Measurements from ENCODE around the gene ARHGAP23.
"Not testable (repeated sequence)": the region's sequence is repeated elsewhere in the genome, so short reads cannot be mapped to it uniquely, and the experiment has no call there.

Gene ARHGAP23

GRCh38 chr17:38465391-38466345 lies 37.4 kb downstream of the ARHGAP23 start:
- Histone ChIP-seq H3K4me1 (no peaks in the 10 kb centered on the region), H3K36me3 (replicated peaks) (no peaks in the 10 kb centered on the region), H3K9me3 (no peaks in the 10 kb centered on the region), H3K4me3 (no peak overlapping the region), H3K27me3 (ENCODE audit: low read depth) (no peaks in the 10 kb centered on the region)
- DNase-seq (ENCODE audit: low spot score in 2 of 2), result no peak
- in situ Hi-C loops (cut with MboI; ENCODE audit: low sequenced_read_pairs), result no loop called here

DNA sequence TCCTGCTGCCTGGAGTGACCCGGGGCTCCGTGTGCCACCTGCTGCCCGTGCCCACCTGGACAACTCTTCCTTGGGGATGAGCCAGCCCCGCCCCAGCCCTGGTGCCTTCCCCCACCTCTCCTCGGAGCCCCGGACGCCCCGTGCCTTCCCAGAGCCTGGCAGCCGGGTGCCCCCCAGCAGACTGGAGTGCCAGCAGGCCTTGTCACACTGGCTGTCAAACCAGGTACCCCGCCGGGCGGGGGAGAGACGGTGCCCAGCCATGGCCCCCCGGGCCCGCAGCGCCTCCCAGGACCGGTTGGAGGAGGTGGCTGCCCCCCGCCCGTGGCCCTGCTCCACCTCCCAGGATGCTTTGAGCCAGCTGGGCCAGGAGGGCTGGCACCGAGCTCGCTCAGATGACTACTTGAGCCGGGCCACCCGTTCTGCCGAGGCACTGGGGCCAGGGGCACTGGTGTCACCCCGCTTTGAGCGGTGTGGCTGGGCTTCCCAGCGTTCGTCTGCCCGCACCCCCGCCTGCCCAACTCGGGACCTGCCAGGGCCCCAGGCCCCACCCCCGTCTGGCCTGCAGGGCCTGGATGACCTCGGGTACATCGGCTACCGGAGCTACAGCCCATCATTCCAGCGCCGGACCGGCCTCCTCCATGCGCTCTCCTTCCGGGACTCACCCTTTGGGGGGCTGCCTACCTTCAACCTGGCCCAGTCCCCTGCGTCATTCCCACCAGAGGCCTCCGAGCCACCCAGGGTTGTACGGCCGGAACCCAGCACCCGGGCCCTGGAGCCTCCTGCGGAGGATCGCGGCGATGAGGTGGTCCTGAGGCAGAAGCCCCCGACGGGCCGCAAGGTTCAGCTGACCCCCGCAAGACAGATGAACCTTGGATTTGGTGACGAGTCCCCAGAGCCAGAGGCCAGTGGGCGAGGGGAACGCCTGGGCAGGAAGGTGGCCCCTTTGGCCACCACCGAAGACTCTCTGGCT lies 38.4 kb downstream of the ARHGAP23 start:
- H3K36me3 ChIP-seq (replicated peaks), result no peaks in the 10 kb centered on the region
- no peaks in the 10 kb centered on the region for H3K4me1 ChIP-seq
- no peaks in the 10 kb centered on the region for H3K27me3 ChIP-seq (ENCODE audit: low read depth)
- H3K9me3 ChIP-seq, result no peaks in the 10 kb centered on the region
- in situ Hi-C loops (cut with MboI; ENCODE audit: low sequenced_read_pairs), result no loop called here
- no peak for DNase-seq (ENCODE audit: low spot score in 2 of 2)
- no peak overlapping the region for H3K4me3 ChIP-seq

- H3K4me3 ChIP-seq, result no peak overlapping the region
- no peaks in the 10 kb centered on the region for H3K36me3 ChIP-seq (replicated peaks)
- no peaks in the 10 kb centered on the region for H3K9me3 ChIP-seq
- in situ Hi-C loops (cut with MboI; ENCODE audit: low sequenced_read_pairs), result no loop called here
- H3K27me3 ChIP-seq (ENCODE audit: low read depth), result no peaks in the 10 kb centered on the region
- H3K4me1 ChIP-seq, result no peaks in the 10 kb centered on the region
- DNase-seq (ENCODE audit: low spot score in 2 of 2), result no peak
Measured at GRCh38 chr17:38467491-38467890, 39.2 kb downstream of the ARHGAP23 start.

GRCh38 chr17:38469875-38470274 lies 41.6 kb downstream of the ARHGAP23 start:
- in situ Hi-C loops (cut with MboI; ENCODE audit: low sequenced_read_pairs), result no loop called here
- H3K9me3 ChIP-seq, result no peaks in the 10 kb centered on the region
- DNase-seq (ENCODE audit: low spot score in 2 of 2), result no peak
- H3K4me1 ChIP-seq, result no peaks in the 10 kb centered on the region
- H3K27me3 ChIP-seq (ENCODE audit: low read depth), result no peaks in the 10 kb centered on the region
- H3K36me3 ChIP-seq (replicated peaks), result no peaks in the 10 kb centered on the region
- no peak overlapping the region for H3K4me3 ChIP-seq

DNA sequence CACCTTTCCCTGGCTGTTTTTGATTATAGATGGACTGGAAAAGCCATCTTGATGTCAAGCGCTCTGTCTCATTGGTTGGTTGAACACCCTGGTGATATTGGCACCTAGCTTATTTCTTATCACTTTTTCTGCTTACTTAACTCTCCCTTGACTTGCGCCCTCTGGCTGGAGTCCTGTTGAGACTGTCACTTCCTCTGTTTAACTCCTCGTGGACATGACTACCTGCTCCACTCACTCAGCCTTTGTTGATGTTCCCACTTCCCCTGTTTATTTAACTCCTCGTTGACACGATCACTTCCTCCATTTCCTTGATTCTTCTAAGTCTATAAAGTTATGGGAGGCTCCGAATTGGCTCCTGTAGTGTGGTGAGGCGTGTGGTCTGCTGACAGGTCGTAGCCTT lies 43.0 kb downstream of the ARHGAP23 start:
- H3K9me3 ChIP-seq; DNase-seq (ENCODE audit: low spot score in 2 of 2); H3K4me1 ChIP-seq; H3K27me3 ChIP-seq (ENCODE audit: low read depth); H3K36me3 ChIP-seq (replicated peaks); in situ Hi-C loops (cut with MboI; ENCODE audit: low sequenced_read_pairs); H3K4me3 ChIP-seq: not testable (repeated sequence)

GRCh38 chr17:38474666-38475065 lies 46.4 kb downstream of the ARHGAP23 start:
- H3K27me3 ChIP-seq (ENCODE audit: low read depth); H3K4me3 ChIP-seq; in situ Hi-C loops (cut with MboI; ENCODE audit: low sequenced_read_pairs); H3K9me3 ChIP-seq; H3K4me1 ChIP-seq; H3K36me3 ChIP-seq (replicated peaks): not testable (repeated sequence)
- DNase-seq (ENCODE audit: low spot score in 2 of 2), result peak; percentile 21 to 73

- no peak for DNase-seq (ENCODE audit: low spot score in 2 of 2)
- H3K36me3 ChIP-seq (replicated peaks), result no peaks in the 10 kb centered on the region
- H3K4me3 ChIP-seq, result no peak overlapping the region
- in situ Hi-C loops (cut with MboI; ENCODE audit: low sequenced_read_pairs), result no loop called here
- no peaks in the 10 kb centered on the region for H3K27me3 ChIP-seq (ENCODE audit: low read depth)
- no peaks in the 10 kb centered on the region for H3K4me1 ChIP-seq
- no peaks in the 10 kb centered on the region for H3K9me3 ChIP-seq
Measured at GRCh38 chr17:38476549-38476948, 48.3 kb downstream of the ARHGAP23 start.

GRCh38 chr17:38477417-38477816 lies 49.2 kb downstream of the ARHGAP23 start:
- H3K4me3 ChIP-seq; H3K27me3 ChIP-seq (ENCODE audit: low read depth); H3K4me1 ChIP-seq; H3K36me3 ChIP-seq (replicated peaks); in situ Hi-C loops (cut with MboI; ENCODE audit: low sequenced_read_pairs); H3K9me3 ChIP-seq; DNase-seq (ENCODE audit: low spot score in 2 of 2): not testable (repeated sequence)

- H3K36me3 ChIP-seq (replicated peaks); in situ Hi-C loops (cut with MboI; ENCODE audit: low sequenced_read_pairs); H3K9me3 ChIP-seq; H3K27me3 ChIP-seq (ENCODE audit: low read depth); H3K4me3 ChIP-seq; H3K4me1 ChIP-seq; DNase-seq (ENCODE audit: low spot score in 2 of 2): not testable (repeated sequence)
Measured at GRCh38 chr17:38477951-38478350, 49.7 kb downstream of the ARHGAP23 start.

DNA sequence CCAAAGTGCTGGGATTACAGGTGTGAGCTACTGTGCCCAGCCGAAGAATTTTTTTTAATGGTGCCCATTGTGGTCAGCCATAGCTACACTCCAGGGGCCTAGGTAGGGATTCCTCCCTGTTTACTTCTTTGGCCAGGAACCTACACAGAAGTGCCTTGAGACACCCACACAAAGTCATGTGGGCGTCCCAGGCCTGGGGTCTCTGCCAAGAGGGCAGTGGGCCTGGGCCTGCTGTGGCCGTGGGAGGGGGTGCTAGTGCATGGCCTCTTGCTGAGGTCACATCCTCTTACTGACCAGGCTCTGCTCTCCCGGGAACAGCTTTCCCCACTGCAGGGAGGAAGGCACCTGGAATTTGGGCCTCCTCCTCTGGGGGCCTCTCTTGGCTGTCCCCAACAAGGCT lies 50.4 kb downstream of the ARHGAP23 start:
- H3K27me3 ChIP-seq (ENCODE audit: low read depth), result not testable (repeated sequence)

DNA sequence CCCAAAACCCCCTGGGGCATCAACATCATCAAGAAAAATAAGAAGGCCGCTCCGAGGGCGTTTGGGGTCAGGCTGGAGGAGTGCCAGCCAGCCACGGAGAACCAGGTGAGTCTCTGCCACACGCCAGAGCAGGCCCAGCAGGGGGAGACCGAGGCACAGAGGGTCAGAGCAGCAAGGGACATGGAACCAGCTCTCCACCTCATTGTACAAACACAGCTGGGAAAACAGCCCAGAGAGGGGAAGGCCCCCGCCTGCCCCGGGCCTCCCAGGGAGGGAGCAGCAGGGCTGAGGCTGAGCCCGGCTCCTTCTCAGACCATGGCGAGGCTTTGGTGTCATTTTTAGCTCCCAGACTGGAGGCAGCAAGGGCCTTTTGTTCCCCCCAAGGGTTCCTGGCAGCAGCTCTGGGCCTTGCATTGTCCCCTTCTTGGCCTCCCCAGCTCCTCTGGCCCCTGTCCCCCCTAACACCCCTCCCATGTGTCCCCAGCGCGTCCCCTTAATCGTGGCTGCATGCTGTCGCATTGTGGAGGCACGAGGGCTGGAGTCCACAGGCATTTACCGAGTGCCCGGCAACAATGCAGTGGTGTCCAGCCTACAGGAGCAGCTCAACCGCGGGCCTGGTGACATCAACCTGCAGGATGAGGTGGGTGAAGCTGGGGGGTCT lies 53.9 kb downstream of the ARHGAP23 start:
- in situ Hi-C loops (cut with MboI; ENCODE audit: low sequenced_read_pairs), result loop anchor here (10.0 kb wide), 2 partner anchors 57 to 137 kb away; partner anchors contain the start of genes ARHGAP23 and GPR179
- H3K4me3 ChIP-seq; H3K36me3 ChIP-seq (replicated peaks); H3K9me3 ChIP-seq; H3K4me1 ChIP-seq; H3K27me3 ChIP-seq (ENCODE audit: low read depth); DNase-seq (ENCODE audit: low spot score in 2 of 2): not testable (repeated sequence)

More for the DNA sequence above, 50.4 kb downstream of the ARHGAP23 start:
- DNase-seq (ENCODE audit: low spot score in 2 of 2); H3K9me3 ChIP-seq; H3K4me1 ChIP-seq; H3K36me3 ChIP-seq (replicated peaks); in situ Hi-C loops (cut with MboI; ENCODE audit: low sequenced_read_pairs); H3K4me3 ChIP-seq: not testable (repeated sequence)

DNA sequence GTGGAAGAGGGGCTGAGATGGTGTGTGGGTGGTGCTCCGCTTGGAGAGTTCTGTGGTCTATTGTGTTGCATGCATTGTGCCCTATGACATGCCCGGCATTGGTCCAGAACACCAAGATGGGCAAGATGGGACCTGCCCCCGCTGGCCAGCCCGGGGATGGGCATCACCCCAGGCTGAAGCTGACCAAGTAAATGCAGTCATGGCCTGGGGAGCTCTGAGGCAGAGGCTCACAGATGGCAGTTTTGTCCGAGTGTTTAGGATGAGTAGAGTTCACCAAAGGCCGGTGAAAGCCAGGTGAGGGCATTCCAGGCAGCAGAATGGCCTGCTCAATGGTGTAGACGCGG lies 54.4 kb downstream of the ARHGAP23 start:
- H3K4me3 ChIP-seq; H3K9me3 ChIP-seq; H3K36me3 ChIP-seq (replicated peaks); H3K4me1 ChIP-seq; DNase-seq (ENCODE audit: low spot score in 2 of 2); H3K27me3 ChIP-seq (ENCODE audit: low read depth): not testable (repeated sequence)
- in situ Hi-C loops (cut with MboI; ENCODE audit: low sequenced_read_pairs), result loop anchor here (10.0 kb wide), 2 partner anchors 58 to 138 kb away; partner anchors contain the start of genes ARHGAP23 and GPR179

- not testable (repeated sequence) for H3K4me3 ChIP-seq
Measured at GRCh38 chr17:38484242-38485145, 56.2 kb downstream of the ARHGAP23 start.

More at GRCh38 chr17:38484242-38485145, 56.2 kb downstream of the ARHGAP23 start:
- not testable (repeated sequence) for H3K9me3 ChIP-seq; H3K27me3 ChIP-seq (ENCODE audit: low read depth); H3K4me1 ChIP-seq; H3K36me3 ChIP-seq (replicated peaks)
- peak; percentile 59 to 87 for DNase-seq (ENCODE audit: low spot score in 2 of 2)
- in situ Hi-C loops (cut with MboI; ENCODE audit: low sequenced_read_pairs), result loop anchor here (5.0 to 10.0 kb wide), 3 partner anchors 42 to 140 kb away; partner anchors contain the start of genes ARHGAP23 and GPR179
